ENCODE data around the gene ZNF747.
"Not testable (repeated sequence)": the region's sequence is repeated elsewhere in the genome, so short reads cannot be mapped to it uniquely, and the experiment has no call there.

Gene ZNF747

DNA sequence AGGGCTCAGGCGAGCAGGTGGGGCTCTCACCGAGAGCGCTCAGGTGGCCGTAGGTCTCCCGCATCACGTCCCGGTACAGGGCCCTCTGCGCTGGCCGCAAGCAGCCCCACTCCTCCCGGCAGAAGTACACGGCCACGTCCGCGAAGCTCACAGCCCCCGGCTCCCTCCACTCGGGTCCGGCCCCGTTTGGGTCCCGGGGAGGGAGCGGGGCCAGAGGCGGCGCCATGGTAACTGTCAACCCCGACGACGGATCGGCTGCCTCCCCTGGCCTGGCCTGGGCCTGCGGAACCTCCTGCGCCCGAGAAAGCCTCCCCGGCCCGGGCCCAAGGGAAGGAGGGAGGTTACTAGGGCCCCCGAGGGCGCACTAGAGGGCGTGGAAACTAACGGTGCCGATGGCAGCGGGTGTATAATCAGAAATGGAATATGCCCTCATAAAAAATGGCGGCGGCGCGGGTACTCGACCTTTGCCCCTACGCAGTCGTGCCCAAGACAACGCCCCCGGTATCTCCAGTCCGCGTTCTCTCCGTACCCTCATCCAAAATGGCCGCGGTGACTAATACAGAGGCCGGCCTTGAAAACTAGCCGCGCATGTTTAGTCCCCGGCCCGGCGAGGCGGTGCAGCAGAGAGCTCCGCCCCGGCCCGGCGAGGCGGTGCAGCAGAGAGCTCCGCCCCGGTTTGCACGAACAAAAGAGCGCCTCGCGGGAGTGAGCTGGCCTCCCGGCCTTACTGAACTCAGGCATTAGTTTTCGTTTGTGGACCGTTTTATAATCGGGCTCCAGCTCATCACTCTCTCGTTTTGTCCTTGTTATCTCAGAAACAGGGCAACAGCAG, 23.5 kb upstream of the ZNF747 start, which contains the start of gene ZNF764:
ZNF764 (minus strand) TSS at position 418 of the 832 bp plus-strand sequence; CDS start at position 226, 192 bp downstream.
- DNase-seq (ENCODE audit: low read depth in 2 of 2) = peak; percentile 89 to 95

GRCh38 chr16:30557707-30557956, 23.0 kb upstream of the ZNF747 start:
- DNase-seq (ENCODE audit: low read depth in 2 of 2) = no peak

- no peak for DNase-seq (ENCODE audit: low read depth in 2 of 2)
These were observed 21.4 kb upstream of the ZNF747 start for GRCh38 chr16:30556125-30556473.

DNA sequence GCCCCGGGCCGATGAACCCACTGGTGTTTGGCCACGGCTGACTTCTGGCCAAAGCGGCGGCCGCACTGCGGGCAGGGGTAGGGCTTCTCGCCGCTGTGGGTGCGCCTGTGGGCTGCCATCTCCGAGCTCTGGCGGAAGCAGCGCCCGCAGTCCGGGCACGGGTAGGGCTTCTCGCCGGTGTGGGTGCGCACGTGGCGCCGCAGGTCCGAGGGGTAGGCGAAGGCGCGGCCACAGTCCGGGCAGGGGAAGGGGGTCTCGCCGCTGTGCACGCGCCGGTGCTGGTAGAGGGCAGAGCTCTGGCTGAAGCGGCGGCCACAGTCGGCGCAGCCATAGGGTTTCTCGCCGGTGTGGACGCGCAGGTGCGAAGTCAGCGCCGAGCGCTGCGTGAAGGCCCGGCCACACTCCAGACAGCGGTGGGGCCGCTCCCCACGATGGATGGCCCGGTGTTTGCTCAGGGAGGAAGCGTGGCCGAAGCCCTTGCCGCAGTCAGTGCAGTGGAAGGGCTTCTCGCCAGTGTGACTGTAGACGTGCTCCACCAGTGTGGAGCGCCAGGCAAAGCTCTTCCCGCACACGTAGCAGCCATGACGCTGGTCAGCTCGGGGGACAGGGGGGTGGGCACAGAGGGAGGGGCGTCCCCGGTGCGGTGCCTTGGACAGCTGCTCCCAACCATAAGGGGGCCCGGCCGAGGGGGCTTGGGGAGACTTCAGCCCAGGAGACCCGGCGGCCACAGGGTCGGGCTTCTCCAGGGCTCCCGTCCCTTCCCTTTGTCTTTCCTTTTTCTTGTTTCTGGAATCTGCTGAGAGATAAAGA, 20.9 kb upstream of the ZNF747 start:
- no peak for DNase-seq (ENCODE audit: low read depth in 2 of 2)

- DNase-seq (ENCODE audit: low read depth in 2 of 2) = no peak
These were observed 20.1 kb upstream of the ZNF747 start for GRCh38 chr16:30554557-30555314.

GRCh38 chr16:30553393-30553899, 18.8 kb upstream of the ZNF747 start:
- no peak for DNase-seq (ENCODE audit: low read depth in 2 of 2)

DNA sequence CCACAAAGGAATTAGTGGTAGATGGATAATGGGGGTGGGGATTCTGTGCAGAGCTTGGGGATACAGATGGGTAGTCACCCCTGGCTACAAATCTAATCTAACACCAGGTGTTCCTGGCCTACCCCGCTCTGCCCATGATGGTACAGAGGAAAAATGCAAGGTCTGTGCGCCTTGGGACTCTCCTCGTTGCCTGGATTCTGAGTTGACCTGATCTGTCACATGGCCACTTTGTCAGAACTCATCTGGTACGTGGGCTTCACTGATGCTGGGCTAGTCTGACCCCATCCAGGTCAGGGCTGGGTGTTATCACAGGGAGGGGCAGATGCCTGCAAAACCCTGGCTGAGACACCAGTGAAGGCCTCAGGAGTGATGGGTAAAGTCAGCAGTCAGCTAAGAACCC, 18.3 kb upstream of the ZNF747 start:
- DNase-seq (ENCODE audit: low read depth in 2 of 2) = no peak

GRCh38 chr16:30551781-30552180, 17.1 kb upstream of the ZNF747 start:
- DNase-seq (ENCODE audit: low read depth in 2 of 2) = peak in 1 of 2 donors; percentile 57

GRCh38 chr16:30548416-30549253, 14.0 kb upstream of the ZNF747 start:
- DNase-seq (ENCODE audit: low read depth in 2 of 2) = no peak

- DNase-seq (ENCODE audit: low read depth in 2 of 2) = no peak
These were observed 11.5 kb upstream of the ZNF747 start for GRCh38 chr16:30546115-30546514.

- no peak for DNase-seq (ENCODE audit: low read depth in 2 of 2)
These were observed 8.4 kb upstream of the ZNF747 start for GRCh38 chr16:30543067-30543466.

GRCh38 chr16:30541502-30542329, 7.1 kb upstream of the ZNF747 start:
- no peak for DNase-seq (ENCODE audit: low read depth in 2 of 2)

DNA sequence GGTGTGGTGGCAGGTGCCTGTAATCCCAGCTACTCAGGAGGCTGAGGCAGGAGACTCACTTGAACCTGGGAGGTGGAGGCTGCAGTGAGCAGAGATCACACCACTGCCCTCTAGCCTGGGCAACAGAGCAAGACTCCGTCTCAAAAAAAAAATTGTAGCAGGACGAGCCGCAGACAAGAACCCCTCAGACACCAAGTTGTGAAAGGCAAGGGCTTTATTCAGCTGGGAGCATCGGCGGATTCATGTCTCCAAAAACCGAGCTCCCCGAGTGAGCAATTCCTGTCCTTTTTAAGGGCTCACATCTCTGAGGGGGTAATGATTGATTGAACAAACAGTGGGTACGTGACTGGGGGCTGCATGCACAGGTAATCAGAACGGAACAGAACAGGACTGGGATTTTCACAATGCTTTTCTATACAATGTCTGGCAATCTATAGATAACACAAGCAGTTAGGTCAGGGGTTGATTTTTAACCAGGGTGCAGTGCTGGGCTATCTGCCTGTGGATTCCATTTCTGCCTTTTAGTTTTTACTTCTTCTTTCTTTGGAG, 6.3 kb upstream of the ZNF747 start:
- DNase-seq (ENCODE audit: low read depth in 2 of 2) = not testable (repeated sequence)

GRCh38 chr16:30539986-30540526, 5.4 kb upstream of the ZNF747 start:
- DNase-seq (ENCODE audit: low read depth in 2 of 2) = not testable (repeated sequence)

- no peak for DNase-seq (ENCODE audit: low read depth in 2 of 2)
These were observed 4.6 kb upstream of the ZNF747 start for GRCh38 chr16:30539000-30539964.

- DNase-seq (ENCODE audit: low read depth in 2 of 2) = not testable (repeated sequence)
These were observed 1.9 kb upstream of the ZNF747 start for GRCh38 chr16:30536391-30537024.

DNA sequence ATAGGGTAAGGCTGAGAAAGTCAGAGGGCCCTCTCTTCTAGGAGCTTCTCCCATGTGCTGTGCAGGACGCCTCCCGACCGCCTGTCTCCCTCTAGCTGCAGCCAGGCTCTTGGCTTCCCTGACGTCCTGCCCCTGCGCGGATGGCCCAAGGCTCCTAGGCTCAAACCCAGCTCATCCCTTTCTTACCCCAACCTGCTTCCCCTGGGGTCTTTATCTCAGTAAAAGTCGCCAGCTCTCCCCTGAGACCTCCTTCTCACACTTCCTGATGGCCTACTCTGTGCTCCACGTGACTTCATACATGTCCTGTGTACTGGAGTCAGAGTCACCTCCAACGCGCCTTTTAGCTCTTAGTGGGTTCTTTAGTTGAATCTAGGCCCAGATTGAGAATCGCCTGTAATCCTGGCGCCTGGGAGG, 1.1 kb upstream of the ZNF747 start:
- peak in 1 of 2 donors; percentile 33 for DNase-seq (ENCODE audit: low read depth in 2 of 2)
